HG03103 (cell line): ENCODE measurements around the gene SALL3.
"Not testable (repeated sequence)": the region's sequence is repeated elsewhere in the genome, so short reads cannot be mapped to it uniquely, and the experiment has no call there.

Experiments used
- ATAC-seq: cut with Tn5 transposase; IDR thresholded peaks from one replicate; pipeline ENCODE4 v1.9.1; 2021; ENCODE audit warnings: low read depth; ENCODE audit not compliant: unreplicated experiment

Gene SALL3

DNA sequence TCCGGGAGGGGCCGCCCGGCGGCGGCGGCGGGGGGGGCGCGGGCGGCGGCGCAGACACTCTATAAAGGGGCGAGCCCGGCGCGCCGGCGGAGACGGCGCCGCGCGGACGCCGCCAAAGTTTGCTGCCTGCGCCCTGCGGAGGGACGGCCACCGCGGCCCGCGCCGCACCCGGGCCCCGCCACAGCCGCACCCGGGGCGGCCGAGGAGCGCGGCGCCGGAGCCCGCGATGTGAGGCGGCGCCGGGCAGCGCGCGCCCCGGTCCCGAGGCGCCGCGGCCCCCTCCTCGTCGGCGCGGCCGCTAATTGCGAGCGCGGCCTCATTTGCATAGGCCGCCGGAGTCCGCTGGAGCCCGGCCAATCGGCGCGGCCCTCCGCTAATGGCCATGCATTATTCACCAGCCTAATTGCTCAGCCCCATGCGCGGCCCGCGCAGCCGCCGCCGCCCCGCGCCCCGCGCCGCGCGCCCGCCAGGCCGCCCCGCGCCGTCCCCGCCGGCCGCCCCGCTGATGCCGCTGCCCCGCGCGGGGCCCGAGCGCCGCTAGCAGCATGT lies at the start of gene SALL3:
Gene SALL3, plus strand, starts transcription at position 89 of the 549 bp plus-strand sequence. Its CDS starts 457 bp downstream, at position 546.
- ATAC-seq, result no peak

GRCh38 chr18:78932281-78932680 lies 47.3 kb upstream of the SALL3 start:
- ATAC-seq, result no peak

DNA sequence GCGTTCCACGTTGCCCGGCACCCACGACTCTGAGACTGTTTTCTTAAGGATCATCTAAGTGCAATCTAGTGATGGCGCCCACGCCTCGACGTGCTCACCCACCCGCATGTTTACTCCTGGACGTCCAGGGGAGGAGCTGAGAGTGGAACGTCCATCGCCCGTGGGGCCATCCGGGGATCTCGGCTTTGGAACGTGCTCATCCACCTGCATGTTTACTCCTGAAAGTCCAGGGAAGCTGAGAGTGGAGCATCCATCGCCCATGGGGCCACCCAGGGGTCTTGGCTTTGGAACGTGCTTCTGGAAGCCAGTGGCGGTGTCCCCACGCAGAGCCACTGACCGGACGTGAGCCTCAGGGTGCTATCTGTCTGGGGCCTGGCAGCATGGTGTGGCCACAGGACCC lies 45.6 kb upstream of the SALL3 start:
- no peak for ATAC-seq

DNA sequence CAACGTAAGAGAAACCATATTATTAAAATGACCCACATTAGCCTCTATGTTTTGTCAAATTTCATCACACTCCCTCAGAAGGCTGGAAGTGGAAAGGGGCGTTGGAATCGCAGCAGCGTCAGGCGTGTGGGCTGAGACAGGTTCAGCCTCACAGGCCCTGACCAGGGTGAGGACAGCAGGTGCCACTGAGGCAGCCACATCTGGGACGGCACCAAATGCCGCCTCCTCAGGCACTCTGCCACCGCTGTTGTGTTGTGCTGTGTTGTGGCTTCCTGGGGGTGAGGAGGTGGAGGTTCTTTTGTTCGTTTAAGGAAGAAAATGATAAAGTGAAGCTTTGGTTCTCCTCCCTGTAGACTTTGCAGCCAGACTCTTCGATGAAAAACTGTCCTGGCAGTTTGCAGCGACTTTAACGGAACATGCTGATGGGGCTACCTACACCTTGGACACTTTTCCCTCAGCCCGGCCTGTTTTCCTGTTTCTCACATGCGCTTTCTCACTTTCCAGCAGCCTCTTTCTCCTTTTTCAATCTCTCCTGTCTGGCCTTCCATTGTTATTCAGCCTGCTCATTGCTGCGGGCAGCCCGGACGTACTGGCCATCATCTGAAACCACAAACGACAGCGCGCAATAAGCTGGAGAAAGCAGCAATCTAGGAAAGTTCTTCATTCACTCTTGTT lies 44.9 kb upstream of the SALL3 start:
- no peak for ATAC-seq

- no peak for ATAC-seq
Measured at GRCh38 chr18:78935406-78935805, 44.2 kb upstream of the SALL3 start.

DNA sequence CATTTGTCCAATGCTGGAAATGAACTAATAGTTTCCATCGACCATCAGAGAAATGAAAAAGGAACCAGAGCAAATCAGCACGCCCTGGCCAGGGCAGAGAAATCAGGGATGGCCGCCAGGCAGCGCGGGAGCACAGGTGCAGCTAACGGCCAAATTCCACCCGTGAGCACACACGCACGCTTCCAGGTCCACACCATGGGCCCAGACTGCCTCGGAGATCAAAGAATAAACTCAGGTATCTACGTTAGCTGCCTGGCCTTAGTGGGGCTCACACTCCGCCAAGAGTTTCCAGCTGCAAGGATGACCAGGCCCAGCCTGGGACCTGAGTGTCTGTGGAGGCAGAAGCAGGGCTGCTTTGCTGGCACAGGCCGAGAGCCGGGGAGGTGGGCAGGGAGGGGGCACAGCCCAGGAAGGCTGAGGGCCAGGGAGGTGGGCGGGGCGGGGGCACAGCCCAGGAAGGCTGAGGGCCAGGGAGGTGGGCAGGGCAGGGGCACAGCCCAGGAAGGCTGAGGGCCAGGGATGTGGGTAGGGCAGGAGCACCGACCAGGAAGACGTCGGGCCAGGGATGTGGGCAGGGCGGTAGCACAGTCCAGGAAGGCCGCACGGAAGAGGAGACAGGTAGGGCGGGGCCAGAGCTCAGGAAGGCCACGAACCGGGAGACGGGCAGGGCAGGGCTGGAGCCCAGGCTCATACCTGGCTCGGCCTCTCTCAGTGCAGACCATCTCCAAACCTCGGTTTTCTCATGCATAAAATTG lies 43.2 kb upstream of the SALL3 start:
- ATAC-seq, result no peak

DNA sequence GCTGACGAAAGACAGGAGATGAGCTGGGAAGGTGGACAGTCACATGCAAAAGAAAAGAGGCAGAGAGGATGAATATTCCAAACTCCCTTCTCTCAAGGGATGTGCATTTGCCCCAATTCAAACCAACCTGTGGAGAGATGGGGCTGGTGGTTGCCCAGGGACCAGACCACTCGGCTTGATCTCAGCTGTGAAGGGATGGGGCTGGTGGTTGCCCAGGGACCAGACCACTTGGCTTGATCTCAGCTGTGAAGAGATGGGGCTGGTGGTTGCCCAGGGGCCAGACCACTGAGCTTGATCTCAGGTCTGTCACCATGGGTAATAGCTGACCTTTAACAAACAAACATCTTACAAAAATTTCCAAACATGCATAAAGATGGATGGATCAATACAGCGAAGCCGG lies 42.5 kb upstream of the SALL3 start:
- ATAC-seq, result no peak

- no peak for ATAC-seq
Measured at GRCh38 chr18:78939105-78939504, 40.5 kb upstream of the SALL3 start.

DNA sequence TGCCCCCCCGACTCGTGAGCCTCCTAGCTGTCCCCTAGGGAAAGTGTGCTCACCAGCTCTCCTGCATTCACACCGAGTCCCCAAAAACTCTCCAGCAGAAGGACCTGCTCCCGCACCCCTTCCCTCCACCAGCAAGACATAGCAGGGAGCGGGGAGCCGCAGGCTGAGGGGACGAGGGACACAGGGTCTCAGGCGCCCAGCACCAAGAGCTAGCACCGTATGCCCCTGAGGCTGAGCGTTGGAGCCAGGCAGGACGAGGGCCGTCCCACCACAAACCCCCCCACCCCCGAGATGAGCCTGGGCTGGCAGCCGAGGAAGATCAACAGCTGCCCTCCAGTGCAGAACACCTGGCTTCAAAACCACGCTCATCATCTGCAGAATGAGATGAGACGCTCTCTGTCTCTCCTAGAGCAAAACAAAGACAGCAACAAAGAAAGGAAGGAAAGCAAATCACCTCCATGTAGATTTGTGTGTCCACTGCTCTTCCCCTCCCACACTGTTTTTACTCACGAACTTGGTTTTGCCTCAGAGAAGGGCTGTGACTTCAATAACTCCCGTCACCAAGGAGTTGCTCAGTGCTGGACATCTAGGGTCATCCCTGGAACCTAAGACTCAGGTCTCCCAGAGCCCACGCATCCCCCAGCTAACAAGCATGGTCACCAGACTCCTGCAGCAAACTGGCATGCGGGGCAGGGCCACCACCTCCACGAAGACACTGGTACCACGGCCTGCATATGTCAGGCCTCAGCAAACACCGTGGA lies 39.7 kb upstream of the SALL3 start:
- no peak for ATAC-seq

- ATAC-seq, result not testable (repeated sequence)
Measured at GRCh38 chr18:78942236-78942635, 37.4 kb upstream of the SALL3 start.

GRCh38 chr18:78945628-78946027 lies 34.0 kb upstream of the SALL3 start:
- ATAC-seq, result no peak

DNA sequence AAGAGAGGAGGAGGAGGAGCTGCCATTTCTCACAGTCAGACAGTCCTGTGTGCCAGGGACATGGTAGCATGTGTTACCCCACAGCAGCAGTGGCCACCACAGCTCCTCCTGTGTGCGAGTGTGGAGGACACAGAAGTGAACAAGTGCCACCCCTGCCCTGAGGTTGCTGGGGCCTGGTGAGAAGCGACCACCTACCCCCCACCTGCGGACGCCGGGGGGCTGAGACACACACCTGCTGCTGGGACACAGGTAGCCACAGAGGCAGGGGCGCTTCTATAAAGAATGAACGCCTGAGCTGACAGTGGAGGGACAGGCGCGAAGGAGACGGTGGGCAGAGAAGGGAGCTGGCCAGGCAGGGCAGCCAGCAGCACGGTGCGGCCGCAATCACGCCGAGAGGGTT lies 32.3 kb upstream of the SALL3 start:
- ATAC-seq, result no peak

DNA sequence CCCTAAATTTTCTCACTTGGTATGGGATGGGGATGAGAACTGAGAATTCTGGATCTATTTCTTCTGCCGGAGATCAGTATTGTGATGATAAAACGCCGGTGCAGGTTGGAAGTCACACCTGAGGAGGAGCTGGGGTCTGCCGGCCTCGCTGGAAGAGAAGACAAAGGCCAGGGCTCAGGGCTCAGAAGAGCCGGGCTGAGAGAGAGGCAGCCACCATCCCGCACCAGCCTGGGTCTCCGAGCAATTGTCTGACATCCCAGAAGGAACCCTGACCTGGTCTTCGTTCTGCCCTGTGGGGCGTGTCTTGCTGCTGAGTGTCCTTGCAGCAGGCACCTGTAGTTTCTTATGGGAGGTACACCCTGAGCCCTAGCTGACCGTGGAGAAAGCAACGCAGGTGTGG lies 31.4 kb upstream of the SALL3 start:
- ATAC-seq, result no peak

- no peak for ATAC-seq
Measured at GRCh38 chr18:78948707-78949106, 30.9 kb upstream of the SALL3 start.

- ATAC-seq, result no peak
Measured at GRCh38 chr18:78949216-78949615, 30.4 kb upstream of the SALL3 start.

DNA sequence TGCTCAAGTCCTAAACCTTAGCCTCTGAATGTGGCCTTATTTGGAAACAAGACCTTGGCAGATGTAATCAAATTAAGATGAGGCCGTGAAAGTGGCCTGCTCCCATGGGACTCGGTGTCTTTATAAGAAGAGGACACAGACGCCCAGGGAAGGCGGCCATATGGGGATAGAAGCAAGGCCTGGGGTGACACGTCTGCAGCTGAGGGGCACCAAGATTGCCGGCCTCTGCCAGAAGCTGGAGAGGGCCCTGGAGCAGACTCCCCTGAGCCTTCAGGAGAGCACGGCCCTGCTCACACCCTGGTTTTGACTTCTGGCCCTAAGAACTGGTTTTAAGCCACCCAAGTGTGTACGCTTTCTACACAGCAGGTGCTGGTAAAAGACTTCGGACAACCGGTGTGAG lies 29.2 kb upstream of the SALL3 start:
- ATAC-seq, result no peak

DNA sequence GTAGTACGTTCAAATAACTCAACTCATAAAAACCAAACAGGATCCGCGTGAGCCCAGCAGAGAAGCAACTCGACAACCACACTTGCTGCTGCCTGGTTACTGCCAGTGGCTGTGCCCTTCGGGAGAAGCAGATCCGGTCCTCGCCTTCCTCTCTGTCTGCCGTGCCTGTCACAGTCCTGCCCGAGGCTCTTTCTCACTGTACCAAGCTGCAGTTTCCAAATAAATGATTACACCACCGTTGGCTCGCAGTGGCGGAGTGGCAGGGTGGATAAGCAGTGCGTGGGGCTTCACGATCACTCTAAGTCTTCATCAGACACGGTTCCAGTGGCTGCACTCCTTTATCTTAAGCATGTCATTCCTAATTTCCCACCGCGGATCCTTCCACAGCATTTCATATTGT lies 26.1 kb upstream of the SALL3 start:
- ATAC-seq, result no peak

DNA sequence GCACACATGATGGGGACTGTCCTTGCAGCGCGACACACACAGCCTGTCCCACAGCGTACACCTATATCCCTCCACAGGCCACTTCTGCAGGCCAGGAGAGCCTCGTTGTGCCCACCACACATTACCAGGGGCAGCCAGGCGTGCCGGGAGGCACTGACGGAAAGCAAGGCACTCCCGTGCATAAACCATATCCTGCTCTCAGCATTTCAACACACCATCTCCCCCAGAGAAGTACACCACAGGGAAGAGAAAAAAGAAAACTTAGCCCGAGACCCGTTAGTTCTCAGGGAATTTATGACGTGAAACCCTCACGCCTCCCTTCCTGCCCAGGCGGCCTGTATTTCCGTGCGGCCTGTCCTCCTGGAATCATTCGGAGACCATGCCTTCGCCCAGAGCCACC lies 24.6 kb upstream of the SALL3 start:
- no peak for ATAC-seq

- no peak for ATAC-seq
Measured at GRCh38 chr18:78957140-78957539, 22.5 kb upstream of the SALL3 start.

DNA sequence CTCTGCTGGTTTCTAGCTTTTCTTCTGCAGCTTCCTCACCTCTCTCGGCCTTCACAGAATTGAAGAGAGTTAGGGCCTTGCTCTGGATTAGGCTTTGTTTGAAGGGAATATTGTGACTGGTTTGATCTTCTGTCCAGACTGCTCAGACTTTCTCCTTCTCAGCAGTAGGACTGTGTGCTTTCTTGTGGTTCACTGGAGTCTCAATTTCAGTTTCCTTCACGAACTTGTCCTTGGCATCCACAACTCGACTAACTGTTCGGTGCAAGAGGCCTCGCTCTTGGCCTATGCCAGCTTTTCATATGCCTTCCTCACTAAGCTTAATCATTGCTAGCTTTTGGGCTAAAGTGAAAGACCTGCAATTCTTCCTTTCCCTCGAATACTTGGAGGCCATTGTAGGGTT lies 18.9 kb upstream of the SALL3 start:
- no peak for ATAC-seq

GRCh38 chr18:78962098-78962497 lies 17.5 kb upstream of the SALL3 start:
- ATAC-seq, result no peak
